NCI-H2227 treated with DMSO at 0.1 percent for 48 hours (cell line): ENCODE measurements around the gene CD247.

Source experiments
- DNase-seq: peaks from one replicate; lab custom pipeline; 2025; lab: John Stamatoyannopoulos, UW

Gene CD247

DNA sequence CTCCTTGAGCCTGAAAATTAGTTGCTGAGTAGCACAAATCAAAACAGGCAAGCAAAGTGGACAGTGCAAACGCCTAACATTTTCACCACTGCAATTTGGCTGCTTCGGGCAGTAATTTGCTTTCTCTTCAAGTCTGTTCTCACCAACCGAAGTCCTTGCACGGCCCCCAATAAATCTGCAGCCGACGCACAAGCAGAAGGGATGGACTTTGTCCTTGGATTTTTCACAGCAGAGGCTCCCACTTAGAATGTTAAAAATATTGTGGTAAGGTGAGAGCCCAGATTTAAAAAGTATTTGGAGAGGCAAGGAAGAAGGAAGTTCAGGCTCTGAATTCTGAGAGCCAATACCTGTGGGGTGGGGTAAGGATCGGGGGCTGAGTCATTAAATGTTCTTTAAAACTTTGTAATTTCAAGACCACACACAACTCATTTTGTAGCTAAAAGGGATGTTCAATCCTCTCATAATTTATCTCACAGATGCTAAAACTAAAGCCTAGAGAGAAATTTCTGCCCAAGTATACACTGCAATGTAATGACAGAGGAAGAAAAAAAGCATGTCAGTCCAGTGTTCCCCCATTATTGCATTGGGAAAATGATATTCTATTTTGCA lies 6.2 kb downstream of the CD247 start:
- DNase-seq, result peak; percentile 70

DNA sequence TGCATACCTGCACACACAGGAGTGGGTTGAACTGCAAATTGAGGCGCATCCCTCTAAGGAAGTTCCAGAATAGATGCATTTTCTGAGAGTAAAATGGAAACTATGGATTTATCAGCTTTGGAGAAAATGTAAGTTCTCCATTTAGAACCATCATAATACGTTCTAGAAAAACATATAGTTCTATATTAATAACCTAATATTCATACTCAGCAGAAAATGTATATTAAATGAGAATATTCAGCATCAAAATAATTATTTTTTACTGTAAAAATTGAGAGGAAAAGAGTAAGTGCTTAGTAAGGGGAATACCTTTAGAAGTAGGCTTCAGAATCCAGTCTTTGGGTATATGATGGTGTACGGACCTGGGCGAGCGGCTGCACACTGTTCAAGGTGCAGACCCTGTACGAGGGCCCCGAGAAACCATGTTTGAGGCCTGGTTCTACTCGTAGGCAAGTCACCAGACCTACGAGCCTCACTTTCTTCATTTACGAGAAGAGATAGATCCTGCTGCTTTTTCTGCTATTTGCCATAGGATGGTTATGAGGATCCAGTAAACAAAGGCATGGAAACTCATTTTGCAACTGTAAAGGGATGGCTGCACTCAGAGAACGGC lies 6.8 kb downstream of the CD247 start:
- no peak for DNase-seq

DNA sequence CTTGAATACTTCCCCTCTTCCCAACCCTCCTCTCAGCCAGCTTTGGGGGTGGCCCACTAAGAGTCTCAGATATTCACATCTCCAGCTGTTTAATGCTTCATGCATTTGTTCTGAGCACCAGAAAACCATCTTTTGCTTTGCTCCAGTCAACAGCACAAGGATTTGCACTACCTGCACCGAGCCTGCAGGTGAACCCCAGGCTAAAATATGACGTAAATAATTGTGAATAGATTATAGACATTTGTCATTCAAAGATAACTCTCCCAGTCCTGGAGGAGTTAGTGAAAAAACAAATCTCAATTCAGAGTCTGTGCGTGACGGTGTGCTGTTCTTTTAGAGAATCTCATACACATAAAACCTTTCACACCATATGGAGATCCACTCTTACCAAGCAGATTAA lies 7.4 kb downstream of the CD247 start:
- no peak for DNase-seq

DNA sequence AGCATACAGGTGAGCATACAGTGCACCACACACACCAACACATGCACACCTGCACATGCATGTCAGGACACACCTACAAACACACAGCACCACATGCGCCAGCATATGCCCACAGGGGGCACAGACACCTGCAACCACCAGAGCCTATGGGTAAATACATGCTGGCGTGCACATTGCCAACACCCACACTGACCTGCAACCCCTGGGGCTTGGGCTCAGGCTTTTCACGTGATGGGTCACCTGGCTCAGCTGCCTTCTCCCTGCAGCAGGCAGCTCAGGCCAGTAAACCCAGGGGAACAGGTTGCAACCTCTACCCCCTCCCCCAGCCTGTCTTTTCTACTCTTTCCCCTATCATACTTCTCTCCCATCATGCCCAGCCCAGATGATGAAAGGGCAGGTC lies 8.1 kb downstream of the CD247 start:
- DNase-seq, result no peak

DNA sequence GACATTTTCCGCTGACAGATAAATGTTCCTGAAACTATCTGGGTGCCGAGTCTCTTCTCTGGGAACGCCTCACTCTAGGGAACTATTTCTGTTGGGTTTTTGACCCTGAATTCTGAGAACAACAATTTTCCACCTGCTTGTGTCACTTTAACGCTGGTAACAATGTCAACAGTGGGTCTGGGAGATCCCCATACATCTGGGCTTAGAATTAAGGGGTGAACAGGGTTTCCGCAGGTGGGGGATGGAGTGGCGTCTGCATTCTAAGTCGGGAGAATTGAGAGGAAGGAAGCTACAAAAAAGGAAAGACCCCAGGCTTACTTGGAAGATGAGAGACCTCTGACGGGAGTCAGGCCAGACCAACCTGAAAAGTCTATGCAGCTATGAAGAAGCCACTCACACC lies 8.7 kb downstream of the CD247 start:
- DNase-seq, result no peak

DNA sequence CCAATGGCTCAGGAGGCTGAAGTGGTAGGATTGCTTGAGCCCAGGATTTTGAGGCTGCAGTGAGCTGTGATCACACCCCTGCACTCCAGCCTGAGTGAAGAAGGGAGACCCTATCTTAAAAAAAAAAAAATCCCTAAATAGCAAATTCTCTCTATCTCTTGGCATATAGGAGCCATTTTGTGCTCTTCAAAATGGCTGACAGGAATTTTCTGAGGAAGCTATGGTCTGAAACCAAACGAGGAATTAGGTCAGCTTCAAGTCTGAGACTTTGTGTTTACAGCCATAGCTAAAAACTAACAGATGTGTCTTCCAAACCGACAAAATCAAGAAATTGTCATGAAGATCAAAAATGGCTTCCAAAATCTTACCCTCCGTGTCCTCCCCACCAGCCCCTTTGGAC lies 10.6 kb downstream of the CD247 start:
- no peak for DNase-seq

DNA sequence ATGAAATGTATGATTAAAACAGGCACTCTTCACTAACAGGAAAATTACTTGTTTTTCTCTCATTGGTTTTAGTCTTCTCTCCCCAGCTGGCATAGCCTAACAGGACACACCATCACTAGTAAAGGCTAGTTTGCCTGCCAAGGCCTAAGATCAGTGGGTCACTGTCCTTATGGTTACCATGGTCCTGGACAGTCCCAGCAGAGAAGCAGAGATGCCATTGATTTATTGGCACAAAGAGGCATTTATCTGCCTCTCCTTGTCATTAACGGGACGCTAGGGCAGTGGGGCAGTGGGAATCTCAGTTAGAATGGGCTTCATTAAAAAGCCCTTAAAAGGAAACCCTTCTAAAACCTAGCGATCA lies 13.9 kb downstream of the CD247 start:
- no peak for DNase-seq

DNA sequence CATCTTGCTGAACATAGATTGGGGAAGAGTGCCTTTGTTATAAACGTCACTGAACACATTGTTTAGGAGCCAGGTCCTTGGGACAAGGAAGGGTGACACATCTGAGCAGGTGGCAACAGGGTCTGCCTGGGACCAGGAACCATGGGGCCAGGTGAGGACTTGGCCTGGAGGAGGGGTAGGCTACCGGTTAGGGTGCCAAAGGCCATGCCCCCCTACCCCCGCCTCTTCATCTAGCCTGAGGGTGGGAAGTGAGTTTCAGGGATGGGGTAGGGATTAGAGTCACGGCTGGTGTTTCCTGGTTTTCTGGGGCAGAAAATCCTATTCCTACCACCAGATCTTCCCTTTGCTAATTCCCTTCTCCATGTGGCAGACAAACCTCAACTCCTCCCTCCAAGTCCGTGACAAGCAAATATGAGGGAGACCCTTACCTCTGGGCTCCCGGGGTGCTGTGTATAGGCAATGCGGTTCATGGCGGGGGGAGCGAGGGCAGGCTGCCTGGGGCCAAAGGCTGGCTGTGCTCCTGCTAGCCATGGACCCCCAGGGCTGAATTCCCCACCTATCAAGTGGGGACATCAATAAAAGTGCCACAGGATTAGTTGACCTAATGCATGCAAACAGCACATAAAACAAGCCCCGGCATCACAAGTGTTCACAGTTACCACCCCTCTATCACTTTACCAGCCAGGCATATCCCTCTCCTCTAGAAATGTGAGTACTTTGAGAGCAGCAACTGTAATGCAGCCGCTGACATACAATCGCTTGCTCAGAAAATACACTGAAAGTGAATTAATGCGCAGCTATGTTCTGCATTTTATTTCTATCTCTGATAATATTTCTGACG lies 14.5 kb downstream of the CD247 start:
- DNase-seq, result no peak

DNA sequence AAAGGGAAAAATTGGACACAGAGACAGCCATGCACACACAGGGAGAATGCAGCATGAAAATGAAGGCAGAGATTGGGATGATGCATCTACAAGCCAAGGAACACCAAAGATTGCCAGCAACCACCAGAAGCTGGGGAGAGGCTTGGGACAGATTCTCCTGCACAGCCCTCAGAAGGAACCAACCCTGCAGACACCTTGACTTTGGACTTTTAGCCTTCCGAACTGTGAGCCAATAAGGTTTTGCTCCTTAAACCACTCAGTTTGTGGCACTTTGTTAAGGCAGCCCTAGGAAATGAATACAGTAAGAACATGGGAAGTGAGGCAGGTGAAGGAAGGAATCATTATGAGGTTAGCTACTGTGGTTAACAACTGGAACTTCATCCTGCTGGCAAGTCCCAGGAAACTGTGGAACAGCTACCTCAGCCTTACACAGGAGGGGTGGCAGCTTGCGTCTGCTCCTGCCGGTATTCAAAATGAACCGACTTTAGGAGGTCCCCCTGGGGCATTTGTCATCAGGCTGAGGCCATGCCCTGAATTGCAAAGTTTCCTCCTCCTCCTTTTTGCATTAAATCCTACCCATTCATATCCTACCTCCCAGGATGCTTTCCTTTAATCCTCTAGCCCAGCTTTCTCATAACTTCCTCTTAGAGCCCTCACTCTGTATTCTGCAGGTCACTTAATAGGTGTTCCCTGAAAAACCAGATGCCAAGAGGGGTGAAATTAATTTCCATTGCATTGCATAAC lies 15.4 kb downstream of the CD247 start:
- no peak for DNase-seq

DNA sequence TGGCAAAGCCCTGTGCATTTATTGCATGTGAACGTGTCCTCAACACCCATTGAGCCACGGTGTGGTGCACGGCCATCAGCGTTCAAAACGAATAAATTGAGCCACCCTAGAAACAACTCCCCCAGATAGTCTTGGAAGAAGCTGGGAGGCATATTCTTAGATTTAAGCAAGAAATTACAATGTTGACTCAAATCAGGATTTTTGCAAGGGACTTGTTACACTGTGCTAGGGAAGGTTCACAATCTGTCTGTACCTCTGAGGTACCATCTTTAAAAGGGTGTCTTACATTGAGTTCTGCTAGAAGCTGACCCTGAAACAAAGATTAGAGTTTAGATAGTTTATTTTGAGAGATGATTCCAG lies 16.2 kb downstream of the CD247 start:
- no peak for DNase-seq

DNA sequence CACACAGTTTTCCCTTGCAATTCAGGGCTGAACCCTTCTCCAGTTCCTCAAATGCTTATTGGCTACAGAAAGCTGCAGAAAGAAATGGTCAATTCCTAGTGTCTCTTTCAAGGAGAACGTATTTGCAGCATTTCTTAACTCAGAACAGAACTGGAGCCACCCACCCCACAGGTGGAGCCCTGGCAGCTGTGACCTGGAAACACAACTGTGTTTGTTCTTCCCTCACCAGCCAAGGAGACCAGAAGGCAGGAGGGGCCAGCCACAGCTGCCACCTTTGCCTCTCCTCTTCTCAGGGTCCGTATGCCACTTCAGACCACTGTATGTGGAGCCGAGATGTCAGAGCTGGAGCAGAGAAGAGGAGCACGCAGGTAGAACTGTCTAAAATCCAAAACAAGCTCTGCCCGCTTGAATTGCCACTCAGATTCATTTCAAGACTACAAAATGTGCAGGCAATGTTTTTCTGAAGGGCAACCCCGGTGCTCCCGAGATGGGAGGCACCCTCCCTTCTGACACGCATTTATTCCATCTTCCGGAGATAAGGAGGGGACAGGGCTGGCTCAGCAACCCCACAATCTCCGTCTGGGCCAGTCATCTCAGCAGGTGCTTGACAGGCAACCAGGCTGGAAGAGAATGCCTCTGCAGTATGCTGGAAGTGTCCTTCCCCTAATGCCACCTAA lies 16.7 kb downstream of the CD247 start:
- peak; percentile 13 for DNase-seq

DNA sequence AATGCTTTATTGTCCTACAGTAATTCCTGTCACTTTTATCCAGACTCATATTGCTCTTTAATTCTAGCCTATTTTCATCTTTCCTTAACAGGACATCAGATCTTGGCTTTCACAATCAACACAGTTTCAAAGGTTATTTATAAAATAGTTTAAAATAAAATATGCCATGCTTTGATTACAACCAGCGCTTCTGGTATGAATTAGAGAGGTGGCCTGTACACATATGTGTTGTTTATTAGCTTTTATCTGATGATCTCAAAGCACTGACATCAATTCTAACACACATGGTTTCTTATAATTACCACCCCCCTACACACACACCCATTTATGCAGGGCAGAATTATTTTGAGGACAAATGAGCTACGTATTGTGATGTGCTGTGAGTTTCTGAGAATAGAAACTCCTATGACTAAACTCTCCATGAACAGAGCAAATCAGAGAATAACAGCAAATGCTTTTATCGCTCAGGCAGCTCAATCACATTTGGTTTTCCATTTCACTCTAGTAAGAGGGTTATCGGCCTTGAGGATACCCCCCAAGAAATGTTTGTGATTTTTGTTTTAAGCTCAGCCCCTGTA lies 18.0 kb downstream of the CD247 start:
- DNase-seq, result no peak

DNA sequence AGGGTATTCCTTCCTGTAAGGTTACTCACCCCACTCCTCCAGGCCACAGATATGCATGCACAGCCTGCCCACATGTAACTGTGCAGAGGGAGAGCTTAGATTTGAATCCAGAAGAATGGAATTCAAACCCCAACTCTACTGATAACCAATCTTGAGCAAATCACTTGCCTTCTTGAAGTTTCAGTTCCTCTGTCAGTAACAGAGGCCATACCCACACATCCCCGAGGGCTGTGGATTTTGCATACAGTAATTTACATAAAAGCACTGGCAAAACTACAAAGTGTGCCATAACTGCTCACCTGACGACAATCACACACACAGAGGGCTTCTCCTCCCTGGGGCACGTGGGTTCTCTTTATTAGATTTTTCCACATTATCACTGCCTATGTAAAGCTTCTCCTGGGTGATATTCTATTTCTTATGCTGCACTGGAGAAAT lies 18.6 kb downstream of the CD247 start:
- no peak for DNase-seq

DNA sequence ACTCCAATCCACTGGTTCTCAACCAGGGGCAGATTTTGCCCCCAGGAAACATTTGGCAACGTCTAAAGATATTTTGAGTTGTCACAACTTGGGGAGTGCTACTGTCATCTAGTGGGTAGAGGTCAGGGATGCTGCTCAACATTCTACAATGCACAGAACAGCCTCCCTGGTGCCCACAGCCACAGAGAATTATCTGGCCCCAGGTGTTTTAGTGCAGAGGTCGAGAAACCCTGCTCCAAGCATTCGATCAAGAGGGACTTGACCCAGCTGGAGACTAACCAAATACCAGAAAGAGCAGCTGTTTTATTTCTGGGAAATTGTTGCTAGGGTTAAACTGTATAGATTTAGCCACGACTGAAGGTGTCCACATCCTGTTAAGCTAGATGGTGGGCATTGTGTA lies 19.2 kb downstream of the CD247 start:
- DNase-seq, result no peak

DNA sequence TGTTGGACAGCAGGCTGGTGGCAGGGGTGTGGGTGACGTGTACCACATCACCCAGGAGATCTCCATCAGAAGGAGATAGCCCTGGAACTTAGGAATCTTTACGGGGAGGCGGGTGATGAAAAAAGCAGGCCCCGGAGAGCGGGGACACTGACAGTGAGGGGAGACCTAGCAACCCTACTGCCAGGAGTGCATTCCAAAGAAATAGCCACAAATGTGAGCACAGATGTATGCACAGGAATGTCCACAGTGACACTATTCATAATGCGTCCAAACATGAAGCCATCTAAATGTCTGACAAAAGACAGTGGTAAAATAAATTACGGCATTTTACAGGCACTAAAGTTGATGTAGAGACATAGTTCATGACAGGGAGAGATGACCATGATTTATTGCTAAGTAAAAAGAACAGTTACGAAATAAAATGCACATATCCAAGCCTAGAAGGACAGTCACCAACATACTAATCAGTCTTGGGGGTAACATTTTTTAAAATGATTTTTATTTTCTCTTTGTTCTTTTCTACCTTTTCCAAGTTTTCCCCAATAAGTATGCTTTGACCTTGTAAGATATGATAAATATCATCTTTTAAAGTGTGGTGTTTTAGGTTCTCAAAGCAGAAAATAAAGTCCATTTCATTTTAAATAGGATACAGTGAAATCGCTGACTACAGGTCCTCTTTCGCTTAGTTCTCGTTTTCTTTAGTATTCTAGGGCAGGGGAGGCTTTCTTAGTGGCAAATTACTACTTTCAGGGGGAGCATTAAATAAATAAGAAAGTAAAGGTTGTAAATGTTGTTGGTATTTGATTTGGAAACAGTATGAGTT lies 21.3 kb downstream of the CD247 start:
- no peak for DNase-seq

DNA sequence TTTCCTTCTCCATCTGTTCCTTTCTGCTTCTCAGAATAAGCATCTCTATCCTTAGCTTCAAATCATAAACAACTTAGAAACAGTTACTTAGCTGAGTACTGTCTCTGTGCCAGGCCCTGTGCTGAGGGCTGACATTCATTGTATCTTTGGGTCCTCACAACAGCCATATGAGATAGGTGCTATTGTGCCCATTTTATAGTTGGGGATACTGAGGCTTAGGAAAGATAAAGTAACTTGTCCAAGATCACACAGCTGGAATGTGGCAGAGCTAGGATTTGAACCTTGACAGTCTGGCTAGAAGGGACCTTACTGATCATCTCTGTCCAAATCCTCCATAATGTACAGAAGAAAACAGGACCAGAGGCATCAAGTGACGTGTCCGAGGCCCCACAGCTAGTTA lies 25.0 kb downstream of the CD247 start:
- no peak for DNase-seq

DNA sequence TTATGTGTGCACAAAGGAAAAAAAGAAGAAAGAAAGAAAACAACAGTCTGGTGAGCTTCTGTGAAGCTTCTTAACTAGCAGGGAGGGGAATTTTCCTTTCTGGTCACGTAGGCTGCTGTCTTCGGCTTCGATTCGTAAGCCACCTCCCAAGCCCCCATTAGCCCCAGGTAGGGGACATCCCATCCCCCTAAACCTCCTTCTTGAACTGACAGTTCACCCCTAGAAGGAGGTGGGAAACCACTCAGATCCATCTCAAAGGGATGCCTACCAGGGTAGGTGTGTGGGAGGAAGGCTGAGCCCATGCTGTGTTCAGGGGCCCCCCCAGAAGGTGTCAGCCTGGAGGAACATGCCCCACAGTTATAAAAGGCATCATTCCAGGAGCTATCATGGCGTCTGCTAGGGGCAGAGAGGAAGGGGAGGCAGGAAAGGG lies 25.8 kb downstream of the CD247 start:
- DNase-seq, result peak; percentile 65

DNA sequence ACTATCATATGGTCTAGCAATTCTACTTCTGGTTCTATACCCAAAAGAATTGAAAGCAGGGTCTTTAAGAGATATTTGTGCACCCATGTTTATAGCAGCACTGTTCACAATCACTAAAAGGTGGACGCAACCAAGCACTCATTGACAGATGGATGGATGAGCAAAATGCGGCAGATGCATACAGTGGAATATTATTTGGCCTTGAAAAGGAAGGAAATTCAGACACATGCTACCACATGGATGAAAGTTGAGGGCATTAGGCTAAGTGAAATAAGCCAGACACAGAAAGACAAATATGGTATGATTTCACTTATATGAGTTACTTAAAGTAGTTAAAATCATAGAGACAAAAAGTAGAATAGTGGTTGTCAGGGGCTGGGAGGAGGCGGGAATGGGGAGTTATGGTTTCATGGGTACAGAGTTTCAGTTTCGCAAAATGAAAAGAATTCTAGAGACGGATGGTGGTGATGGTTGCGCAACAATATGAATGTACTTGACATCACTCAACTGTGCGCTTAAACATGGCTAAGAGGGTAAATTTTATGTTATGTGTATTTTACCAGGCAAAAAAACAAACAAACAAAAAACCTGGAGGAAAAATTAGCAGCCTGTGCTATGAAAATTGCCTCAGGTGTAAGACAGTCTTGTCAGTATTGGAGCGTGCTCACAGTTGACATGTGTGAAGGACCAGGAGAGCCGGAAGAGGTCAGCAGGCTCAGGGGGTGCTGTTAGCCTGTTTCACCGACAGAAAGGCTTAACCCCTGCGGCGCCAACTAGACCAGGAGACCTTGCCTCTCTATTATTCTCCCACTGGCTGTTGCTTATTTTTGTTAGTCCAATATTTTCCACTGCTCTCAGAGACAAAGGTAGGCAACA lies 26.5 kb downstream of the CD247 start:
- DNase-seq, result peak; percentile 65

DNA sequence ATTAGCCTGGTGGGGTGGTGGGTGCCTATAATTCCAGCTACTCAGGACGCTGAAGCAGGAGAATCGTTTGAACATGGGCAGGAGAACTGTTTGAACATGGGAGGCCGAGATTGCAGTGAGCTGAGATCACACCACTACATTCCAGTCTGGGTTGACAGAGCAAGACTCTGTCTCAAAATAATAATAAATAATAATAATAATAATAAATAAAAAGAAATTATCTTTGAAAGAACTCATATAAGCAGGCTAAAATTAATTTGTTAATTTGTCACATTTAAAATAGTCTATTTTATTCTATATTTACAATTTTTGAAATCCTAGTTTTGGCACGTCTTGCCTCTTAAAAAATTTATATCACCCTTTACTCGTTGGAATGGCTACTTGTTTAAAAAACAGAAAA lies 27.6 kb downstream of the CD247 start:
- no peak for DNase-seq
